Renal cortical epithelial cell (primary cell): Measurements from ENCODE around the gene SCYGR3. TPM values are rescaled to one million over a fixed set of nuclear protein-coding genes. Genes with fewer than 3 reads are reported as not detected.
"Not testable (repeated sequence)": the region's sequence is repeated elsewhere in the genome, so short reads cannot be mapped to it uniquely, and the experiment has no call there.

ENCODE experiments used
- DNase-seq: peaks from one replicate; pipeline ENCODE4 v3.0.0-alpha.2; 2011; ENCODE audit warnings: low read depth
- total RNA-seq: library from RNA; depleted of rRNA; stranded (reverse); fragments of >200 nt; gene quantifications from 2 replicates; pipeline ENCODE4 v1.2.3, GENCODE V29; 2014

The SCYGR3 gene
- total RNA-seq, 1 donor from 2014 or later, result not detected

DNA sequence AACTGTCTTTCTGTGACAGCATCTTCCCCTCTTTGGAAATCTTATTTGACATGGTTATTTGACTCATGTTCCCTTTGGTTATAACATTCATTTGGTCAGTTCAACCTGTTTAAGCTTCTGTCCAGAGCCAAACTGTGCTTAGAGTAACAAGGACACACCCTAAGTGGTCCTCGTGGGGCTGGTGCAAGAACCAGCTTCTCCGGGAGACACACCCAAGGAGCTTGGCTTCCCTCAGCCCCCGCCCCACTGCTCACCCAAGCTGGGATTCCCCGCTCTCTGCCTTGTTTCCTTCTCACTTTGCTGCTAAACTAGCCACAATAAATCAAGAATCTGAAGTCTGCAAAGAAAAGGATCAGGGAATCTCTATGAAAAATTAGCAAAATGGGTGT lies 1.4 kb downstream of the SCYGR3 start:
- DNase-seq, result no peak

DNA sequence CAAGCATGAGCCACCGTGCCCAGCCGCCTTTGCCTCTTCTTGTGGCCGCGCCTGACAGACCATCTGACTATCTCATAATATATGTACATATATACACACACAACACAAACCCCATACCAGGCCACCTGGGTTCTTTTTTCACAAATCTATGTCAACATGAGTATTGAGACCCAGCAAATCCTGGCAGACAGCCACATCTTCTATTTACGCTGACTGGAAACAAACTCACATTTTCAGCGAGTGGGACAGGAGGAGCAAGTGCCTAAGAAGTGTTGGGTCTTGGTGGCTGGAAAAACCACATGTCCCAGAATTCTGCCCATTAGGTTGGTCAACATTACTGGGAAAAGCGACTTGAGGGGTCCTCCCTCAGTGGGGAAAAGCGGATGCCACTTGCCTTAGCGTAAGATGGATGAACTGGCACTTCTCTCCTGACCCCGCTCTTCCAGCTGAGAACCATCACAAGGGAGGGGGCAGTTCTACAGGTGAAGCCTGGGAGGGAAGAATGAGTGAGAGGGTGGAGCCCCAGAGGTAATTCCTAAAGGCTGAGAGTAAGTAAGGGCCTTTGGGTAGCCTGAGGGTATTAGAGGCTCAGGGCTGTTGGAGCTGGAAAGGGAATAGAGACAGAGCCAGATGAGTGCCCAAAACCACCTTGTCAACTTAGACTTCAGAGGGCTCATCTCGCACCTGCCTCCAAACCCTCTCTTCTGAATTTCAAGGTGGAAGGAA lies 1.9 kb downstream of the SCYGR3 start:
- no peak for DNase-seq

DNA sequence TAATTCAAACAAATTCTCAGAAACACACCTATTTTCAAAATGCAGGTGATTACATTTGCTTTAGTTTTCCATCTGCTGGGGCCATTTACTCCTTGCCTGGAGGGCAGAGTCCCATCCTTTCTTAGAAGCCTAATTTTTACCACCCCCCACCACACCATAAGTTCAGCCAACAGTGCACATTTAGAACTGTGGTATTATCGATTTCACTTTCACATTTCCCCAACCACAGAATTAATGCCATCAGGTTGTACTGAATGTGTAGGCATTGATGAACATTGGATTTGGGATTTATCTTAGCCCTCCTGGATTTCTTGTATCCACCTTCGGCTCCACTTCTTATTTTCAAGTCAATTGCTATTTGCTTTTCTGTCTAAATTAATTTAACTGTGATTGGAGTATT lies 4.5 kb downstream of the SCYGR3 start:
- no peak for DNase-seq

DNA sequence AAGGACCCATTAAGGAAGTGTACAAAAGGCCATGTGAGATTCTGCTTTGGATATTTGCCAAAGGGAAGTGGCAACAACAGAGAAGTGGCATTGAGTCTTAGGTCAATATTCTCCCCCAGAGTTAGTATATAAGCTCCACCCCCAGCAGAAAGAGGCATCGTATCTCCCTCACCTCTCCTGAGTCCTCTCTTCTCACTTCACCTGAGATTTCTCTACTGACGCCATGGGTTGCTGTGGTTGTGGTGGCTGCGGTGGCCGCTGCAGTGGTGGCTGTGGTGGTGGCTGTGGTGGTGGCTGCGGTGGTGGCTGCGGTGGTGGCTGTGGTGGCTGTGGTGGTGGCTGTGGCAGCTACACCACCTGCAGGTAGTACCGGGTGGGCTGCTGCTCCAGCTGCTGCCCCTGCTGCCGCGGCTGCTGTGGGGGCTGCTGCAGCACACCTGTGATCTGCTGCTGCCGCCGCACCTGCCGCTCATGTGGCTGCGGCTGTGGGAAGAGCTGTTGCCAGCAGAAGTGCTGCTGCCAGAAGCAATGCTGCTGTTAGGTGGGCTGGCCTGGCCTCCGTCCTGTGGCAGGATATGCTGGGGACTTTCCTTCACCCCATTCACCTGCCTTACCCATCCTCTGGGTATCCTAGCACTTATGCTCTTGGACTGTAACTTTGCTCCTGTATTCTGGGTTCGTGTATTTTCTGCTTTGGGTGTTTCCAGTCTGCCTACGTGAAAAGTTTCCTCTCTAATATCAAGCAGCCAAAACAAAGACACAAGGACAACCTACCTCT lies 5.9 kb downstream of the SCYGR3 start:
- DNase-seq, result no peak

DNA sequence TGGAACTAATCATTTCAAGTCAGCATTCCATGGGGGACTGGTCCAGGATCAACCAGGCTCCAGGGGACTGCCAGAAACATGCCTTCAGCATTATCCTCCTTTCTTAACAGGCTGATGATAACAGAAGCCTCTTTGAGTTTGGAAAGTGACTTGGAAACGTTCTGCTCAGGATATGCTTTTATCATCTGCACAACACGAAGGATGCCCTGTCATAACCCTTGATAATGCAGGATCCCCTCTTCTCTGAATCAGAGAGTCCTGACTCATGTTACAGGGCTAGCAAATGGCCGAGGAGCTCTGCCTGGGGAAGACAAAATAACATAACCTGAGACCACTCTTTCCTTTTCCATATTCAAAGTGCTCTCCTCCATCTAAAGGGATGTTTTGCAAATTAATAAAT lies 6.7 kb downstream of the SCYGR3 start:
- DNase-seq, result no peak

DNA sequence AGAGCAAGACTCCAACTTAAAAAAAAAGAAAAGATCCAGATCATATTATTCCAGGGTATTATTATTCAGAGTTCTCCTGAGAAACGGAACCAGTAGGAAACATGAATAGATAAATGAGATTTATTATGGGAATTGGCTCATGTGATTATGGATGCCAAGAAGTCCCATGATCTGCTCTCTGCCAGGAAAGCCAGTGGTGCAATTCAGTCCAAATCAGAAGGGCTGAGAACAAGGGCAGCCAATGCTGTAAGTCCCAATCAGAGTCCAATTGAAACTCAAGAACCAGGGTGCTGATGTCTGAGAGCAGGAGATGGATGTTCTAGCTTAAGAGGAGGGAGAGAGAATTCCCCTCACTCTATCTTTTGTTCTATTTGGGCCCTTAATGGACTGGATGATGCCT lies 8.2 kb downstream of the SCYGR3 start:
- no peak for DNase-seq

DNA sequence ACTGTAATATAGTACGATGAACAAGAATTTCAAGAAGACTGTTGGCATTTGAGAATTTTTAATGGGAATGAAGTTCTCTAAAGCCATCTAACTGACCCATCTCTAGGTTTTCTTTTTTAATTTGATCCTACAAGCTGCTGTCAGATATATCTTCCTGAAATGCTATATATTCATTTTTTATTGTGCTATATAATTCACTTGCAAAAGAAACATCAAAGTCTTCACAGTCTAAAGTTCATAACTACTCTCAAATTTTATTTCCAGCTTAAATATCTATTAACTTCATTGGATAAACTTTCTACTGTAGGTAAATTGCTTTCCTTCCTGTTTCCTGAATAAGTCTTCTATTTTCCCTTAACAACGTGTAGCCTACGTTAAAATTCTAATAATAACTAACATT lies 12.3 kb downstream of the SCYGR3 start:
- no peak for DNase-seq

DNA sequence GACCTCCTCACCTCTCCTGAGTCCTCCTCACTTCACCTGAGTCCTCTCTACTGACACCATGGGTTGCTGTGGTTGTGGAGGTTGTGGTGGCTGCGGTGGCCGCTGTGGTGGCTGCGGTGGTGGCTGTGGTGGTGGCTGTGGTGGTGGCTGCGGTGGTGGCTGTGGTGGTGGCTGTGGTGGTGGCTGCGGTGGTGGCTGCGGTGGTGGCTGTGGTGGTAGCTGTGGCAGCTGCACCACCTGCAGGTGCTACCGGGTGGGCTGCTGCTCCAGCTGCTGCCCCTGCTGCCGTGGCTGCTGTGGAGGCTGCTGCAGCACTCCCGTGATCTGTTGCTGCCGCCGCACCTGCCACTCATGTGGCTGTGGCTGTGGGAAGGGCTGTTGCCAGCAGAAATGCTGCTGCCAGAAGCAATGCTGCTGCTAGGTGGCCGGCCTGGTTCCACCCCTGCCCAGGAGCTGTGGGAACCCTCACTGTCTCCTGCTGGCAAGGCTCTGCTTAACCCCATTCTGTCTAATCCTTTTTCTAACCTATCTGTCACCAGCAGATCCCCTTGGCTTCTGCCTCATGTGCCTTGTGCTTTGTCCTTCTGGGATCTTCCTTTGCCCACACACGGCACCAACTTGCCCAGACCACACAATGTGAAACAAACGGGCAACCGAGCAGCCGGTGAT lies 15.7 kb downstream of the SCYGR3 start, which contains the start of gene SCYGR2:
Gene SCYGR2, plus strand, starts transcription at position 59 of the 669 bp plus-strand sequence. Its CDS starts 0 bp downstream, at position 59.
- not testable (repeated sequence) for DNase-seq

DNA sequence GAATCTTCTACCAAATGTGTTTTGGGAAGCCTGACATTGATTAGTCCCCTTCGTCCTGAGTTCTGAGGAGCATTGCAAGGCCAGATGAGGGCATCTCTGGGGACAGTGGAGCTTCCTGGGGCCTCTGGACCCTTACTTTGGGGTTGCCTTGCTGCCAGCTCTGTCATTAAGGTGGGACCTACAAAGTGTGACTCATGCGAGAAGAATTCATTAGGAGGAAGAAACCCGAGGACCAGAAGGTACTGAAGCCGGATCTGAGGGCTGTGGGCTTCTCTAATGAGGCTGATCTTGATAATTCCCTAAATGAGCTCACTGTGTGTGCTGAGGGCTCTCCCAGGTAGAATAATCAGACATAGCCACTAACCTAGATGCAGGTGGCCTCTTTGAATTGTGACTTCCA lies 16.6 kb downstream of the SCYGR3 start:
- DNase-seq, result peak; percentile 48

DNA sequence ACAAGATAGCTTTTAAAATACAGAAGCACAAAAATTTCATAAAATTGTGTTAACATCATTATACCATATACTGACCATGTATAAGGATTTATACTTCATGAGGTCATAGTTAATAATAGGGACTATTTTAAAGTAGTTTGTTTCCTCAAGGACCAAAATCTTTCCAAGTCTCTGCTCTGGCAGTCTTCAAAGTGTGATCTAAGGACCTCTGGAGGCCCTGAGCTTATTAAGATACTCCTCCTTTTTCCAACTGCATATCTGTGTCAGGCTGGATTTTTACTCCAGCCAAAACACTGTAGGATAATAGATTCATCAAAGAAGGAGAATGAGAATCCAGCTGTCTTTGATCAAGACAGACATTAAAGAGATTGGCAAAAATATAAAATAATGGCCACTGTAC lies 17.6 kb downstream of the SCYGR3 start:
- no peak for DNase-seq

DNA sequence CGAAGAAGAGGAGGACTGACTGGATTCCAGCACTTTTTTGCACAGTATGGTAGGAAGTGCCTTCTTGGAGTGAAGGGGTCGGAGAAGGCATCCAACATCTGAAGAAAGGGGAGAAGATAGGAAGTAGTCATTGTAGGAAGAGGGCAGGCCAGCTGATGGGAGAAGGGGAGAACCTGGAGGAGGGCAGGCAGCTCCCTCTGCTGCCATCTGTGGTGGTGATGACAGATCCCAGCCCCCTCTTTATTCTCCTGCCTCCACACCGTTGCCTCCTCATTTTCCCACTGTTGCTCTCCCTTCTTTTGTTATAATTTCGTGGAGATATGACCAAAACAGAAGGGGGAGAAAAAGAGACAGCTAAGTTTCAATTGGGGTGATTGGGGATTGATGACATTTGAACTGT lies 18.8 kb downstream of the SCYGR3 start:
- DNase-seq, result no peak

DNA sequence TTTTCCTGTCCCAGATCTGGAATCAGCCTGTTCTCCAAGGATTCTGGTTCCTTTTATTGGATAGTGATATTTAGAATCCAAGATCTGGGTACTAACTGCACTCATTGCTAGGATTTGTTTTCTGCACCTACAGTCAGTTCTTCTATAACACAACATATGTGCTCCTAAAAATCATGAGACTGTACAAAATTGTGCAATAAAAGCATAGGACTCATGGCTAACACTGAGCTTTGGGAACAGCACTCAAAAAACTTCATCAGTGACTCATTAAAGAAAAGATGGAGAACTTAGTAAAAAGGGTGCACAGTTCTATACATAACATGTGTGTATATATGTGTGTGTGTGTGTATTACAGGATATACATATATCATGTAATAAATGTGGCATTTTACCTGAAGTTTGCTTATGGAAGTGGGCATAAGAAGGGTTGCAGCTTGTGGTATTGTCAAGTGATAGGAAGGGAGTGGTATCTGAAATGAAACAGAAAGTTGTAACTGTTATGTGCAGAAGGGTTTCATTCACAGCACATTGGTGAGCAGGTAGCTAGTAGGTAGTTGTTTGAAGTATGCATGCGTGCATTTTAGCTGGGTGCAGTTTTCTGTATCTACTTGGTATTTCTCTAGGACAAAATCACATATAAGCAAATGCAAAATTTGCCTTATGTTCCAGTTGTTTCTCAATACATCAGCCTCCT lies 21.8 kb downstream of the SCYGR3 start:
- no peak for DNase-seq

DNA sequence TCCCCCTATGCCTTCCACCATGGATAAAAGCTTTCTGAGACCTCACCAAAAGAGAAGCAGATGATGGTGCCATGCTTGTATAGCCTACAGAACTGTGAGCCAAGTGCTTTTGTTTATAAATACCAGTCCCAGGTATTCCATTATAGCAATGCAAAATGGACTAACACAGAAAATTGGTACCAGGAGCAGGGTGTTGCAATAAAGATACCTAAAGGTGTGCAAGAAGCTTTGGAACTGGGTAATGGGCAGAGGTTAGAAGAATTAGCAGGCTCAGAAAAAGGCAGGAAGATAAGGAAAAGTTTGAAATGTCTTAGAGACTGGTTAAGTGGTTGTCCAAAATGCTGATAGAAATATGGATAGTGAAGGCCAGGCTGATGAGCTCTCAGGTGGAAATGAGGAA lies 32.3 kb downstream of the SCYGR3 start:
- no peak for DNase-seq

DNA sequence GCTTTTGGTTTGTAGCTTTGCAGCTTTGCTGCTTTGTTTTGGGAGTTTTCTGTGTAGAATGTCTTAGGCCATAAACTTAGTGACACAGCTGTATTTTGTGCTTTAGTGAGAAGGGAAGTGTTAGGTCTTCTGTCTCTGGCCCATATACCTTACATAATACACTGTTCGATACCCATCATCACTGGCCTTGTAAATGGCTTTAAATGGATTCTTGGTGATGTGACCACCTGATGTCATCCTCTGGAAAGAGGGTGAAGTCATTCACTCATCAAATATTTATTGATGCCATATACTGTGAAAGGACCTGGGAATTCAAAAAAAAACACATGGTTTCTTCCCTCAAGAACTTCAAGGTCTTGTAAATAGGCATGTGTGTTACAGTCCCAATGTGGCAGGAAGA lies 34.8 kb downstream of the SCYGR3 start:
- no peak for DNase-seq

DNA sequence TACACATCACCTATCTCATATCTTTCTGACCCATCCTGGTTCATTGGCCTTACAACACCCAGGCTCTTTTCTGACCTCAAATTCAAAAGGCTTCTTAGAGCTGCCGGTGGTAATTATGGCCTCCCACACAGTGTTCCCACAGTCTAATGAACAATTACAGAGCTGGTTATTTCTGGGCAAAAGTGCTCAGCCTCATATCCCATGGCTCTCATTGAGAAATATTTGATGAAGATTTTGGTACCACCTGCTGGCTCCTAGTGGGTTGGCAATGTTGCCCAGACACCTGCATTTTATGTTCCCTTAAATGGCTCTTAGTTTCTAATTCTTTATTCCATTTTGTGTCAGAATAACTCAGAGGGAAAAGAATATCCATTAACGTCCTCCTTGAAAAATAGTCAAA lies 36.0 kb downstream of the SCYGR3 start:
- DNase-seq, result peak; percentile 64

DNA sequence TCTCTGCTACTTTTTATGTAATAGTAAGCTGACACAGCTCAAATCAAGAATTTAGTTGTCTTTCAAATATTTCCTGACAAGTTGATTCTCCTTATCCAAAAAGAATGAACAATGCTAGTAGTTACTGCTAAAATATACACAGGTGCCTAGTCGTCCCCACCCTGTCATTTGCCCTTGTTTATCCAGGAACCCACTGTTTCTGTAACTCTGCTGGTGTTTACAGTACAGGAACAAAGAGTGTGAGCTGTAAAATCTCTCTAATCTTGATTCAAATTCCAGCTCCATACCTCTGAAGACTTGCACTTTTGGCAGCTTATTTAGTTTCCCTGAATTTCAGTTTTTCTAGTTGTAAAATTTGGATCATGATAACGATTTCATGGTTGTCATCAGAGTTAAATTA lies 37.1 kb downstream of the SCYGR3 start:
- DNase-seq, result no peak

DNA sequence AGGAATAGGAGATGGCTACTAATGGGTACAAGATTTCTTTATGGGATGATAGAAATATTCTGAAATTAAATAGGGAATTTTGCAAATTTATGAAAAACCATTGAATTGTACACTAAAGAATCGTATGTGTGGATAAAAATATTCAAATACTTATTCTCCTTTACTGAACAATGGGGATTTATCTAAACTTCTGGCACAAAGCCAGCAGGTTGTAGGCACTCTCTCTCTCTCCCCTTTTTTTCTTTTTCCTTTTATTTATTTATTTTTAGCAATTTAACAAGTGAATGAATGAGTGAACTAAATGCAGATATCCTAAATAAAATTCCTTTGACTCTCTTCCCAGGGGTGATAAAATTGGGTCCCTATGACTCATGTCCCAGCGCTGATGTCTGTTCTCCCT lies 37.8 kb downstream of the SCYGR3 start:
- DNase-seq, result no peak

DNA sequence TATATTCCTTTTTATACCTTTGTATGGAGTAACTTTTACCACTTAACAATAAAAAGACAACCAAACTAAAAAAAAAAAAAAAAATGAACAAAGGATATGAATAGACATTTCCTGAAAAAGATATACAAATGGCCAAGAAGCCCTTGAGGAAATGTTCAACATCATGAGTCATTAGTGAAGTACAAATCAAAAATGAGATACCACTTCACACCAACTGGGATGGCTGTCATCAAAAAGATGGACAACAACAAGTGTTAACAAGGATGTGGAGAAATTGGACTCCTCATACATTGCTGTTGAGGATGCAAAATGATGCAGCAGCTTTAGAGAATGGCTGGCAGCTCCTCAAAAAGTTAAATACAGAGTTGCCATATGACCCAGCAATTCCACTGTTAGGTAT lies 38.5 kb downstream of the SCYGR3 start:
- DNase-seq, result no peak

DNA sequence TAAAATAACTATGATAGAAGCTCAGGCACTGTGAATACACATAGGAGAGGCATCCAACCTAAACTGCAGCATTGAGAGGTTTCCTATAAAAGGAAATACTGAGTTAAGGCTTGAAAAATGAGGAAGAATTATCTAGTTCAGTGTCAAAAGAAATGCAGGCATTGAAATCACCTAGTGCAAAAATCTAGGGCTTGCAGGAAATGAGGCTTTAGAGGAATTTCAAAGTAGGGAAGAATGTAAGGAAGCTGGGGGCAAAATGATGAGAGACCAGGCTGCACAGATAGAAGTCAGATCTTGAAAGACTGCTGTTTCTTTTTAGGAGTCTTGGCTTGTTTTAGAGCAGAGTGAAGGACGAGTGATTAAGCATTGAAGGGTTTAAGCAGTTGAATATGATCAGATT lies 44.0 kb downstream of the SCYGR3 start:
- DNase-seq, result no peak

DNA sequence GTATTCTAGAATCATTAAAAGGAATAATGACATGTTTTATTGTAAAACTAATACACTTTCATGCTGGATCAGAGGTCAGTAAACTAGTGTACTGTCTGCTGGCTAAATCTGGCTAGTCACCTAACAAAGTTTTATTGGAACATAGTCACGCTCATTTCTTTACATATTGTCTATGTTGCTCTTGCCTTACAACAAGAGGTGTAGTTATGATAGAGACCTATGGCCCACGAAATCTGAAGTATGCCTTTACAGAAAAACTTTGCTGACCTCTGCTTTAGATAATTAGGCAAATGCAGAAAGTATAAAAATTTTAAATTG lies 45.8 kb downstream of the SCYGR3 start:
- DNase-seq, result no peak

DNA sequence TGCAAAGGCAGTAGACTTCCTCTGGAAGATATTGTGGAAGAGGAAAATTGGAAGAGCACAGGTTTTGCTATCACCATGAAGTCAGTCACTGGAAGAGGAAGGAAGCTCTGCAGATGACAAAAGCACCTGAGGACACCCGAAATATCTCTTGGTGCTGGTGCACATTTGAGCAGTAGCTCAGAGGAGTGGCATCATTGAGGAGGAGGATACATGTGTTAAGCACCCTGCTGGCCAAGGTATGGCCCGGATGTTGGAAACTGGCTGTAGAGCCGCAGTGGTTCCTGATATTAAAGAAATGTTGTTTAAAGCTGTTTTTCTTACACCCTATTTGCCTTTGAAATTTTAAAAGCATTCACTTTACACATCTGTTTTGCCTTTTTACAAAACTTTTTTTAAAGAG lies 48.6 kb downstream of the SCYGR3 start:
- DNase-seq, result no peak

DNA sequence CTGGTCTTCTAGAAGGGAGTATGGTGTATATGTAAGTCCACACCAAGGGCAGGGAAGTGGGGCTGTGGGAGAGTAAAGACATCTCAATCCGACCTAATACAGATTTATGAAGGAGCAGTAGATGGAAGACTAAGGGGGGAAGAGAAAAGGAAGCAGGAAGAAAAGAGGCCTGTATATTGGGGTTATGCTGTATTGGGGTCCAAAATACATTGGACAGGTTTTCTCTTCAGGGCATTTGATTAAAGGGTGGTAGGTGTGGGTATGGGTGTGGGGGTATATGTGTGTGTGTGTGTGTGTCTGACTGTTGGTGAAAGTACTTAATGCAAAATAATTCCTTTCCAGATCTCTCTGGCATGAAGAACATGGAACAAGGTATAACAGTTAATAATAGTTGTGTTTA lies 49.6 kb downstream of the SCYGR3 start:
- DNase-seq, result no peak
